Measurements from ENCODE around the gene STX12.

STX12 gene

GRCh38 chr1:27862004-27862403 lies 89.0 kb downstream of the STX12 start:
- no peak for DNase-seq (ENCODE audit: low read depth)
- no peak for TF ChIP-seq CTCF (IDR thresholded peaks at IDR 0.05; ENCODE audit: insufficient read depth, low read depth, low read length, missing control alignments)
- no peak overlapping the region for H3K4me3 ChIP-seq (ENCODE audit: low read depth, low read length)

- H3K4me3 ChIP-seq (ENCODE audit: low read depth, low read length), result no peak overlapping the region
- DNase-seq (ENCODE audit: low read depth), result peak; percentile 61
- TF ChIP-seq CTCF (IDR thresholded peaks at IDR 0.05; ENCODE audit: insufficient read depth, low read depth, low read length, missing control alignments), result no peak
Observed at GRCh38 chr1:27862671-27863537, 89.9 kb downstream of the STX12 start.

- H3K4me3 ChIP-seq (ENCODE audit: low read depth, low read length), result no peak overlapping the region
- TF ChIP-seq CTCF (IDR thresholded peaks at IDR 0.05; ENCODE audit: insufficient read depth, low read depth, low read length, missing control alignments), result no peak
- DNase-seq (ENCODE audit: low read depth), result peak; percentile 46
Observed at GRCh38 chr1:27863538-27863915, 90.5 kb downstream of the STX12 start.

- peak; percentile 75 for DNase-seq (ENCODE audit: low read depth)
- H3K4me3 ChIP-seq (ENCODE audit: low read depth, low read length), result no peak overlapping the region
- TF ChIP-seq CTCF (IDR thresholded peaks at IDR 0.05; ENCODE audit: insufficient read depth, low read depth, low read length, missing control alignments), result no peak
Observed at GRCh38 chr1:27864264-27864895, 91.4 kb downstream of the STX12 start.

GRCh38 chr1:27865821-27866220 lies 92.8 kb downstream of the STX12 start:
- H3K4me3 ChIP-seq (ENCODE audit: low read depth, low read length), result no peak overlapping the region
- DNase-seq (ENCODE audit: low read depth), result peak; percentile 26
- no peak for TF ChIP-seq CTCF (IDR thresholded peaks at IDR 0.05; ENCODE audit: insufficient read depth, low read depth, low read length, missing control alignments)

- H3K4me3 ChIP-seq (ENCODE audit: low read depth, low read length), result peak overlapping the region; percentile 52
- DNase-seq (ENCODE audit: low read depth), result peak; percentile 22
- TF ChIP-seq CTCF (IDR thresholded peaks at IDR 0.05; ENCODE audit: insufficient read depth, low read depth, low read length, missing control alignments), result no peak
Observed at GRCh38 chr1:27868556-27868931, 95.5 kb downstream of the STX12 start.

Measured in GM12865 (cell line).